ENCODE results near the gene PHPT1. TPM values are rescaled to one million over a fixed set of nuclear protein-coding genes. Genes with fewer than 3 reads are reported as not detected.
A peak's percentile ranks its signal among the peaks of the same experiment; 100 is the strongest.
"Not testable (repeated sequence)": the region's sequence is repeated elsewhere in the genome, so short reads cannot be mapped to it uniquely, and the experiment has no call there.

PHPT1 gene
- total RNA-seq, 2 donors from 2014 or later: 33.8 to 36.2 TPM

DNA sequence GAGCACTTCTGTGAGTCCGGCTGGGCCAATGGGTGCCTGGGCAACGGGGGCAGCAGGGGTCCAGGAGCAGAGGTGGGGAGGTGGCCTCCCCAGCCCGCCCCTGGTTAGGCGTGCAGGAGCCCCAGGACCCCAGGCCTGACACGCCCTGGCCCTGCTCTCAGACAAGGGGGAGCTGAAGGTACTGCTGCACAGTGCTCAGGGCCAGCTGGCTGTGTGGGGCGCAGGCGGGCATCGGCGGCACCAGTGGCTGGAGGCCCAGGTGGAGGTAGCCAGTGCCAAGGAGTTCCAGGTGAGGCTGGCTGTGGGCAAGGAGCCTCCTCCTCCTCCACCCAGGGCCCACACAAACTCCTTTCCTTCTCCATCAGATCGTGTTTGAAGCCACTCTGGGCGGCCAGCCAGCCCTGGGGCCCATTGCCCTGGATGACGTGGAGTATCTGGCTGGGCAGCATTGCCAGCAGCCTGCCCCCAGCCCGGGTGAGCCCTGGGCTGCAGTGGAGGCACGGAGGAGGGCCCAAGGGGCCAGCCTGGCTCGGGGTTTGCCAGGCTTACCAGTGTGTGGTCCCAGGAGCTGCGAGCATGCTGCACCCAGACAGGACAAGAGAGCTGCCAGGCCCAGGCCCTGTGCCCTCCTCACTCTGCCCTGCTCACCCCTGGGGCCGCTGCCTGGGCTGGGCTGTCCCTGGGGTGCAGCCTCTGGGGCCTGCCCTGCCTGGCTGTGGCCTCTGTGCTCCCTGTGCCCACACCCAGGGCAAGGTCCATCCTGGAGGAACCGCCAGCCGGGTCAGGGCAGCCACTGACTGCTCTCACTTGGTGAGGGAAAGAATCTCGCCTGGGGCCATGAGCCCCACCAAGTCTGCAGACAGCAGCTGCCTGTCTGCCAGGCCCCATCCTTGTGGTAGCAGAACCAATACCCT is 9.9 kb downstream of the PHPT1 start:
- H3K9me3 ChIP-seq (ENCODE audit: control insufficient read depth, low read length, poor library complexity, severe bottlenecking): no peaks in the 10 kb centered on the region
- Mint-ChIP-seq H3K27me3 (no peaks in the 10 kb centered on the region), H3K27ac (no peak overlapping the region), H3K36me3 (ENCODE audit: low read depth) (no peaks in the 10 kb centered on the region), H3K4me1 (no peaks in the 10 kb centered on the region), H3K4me3 (no peak overlapping the region)
- DNase-seq (peak in 1 of 3 donors; percentile 3), ATAC-seq (no peak)

DNA sequence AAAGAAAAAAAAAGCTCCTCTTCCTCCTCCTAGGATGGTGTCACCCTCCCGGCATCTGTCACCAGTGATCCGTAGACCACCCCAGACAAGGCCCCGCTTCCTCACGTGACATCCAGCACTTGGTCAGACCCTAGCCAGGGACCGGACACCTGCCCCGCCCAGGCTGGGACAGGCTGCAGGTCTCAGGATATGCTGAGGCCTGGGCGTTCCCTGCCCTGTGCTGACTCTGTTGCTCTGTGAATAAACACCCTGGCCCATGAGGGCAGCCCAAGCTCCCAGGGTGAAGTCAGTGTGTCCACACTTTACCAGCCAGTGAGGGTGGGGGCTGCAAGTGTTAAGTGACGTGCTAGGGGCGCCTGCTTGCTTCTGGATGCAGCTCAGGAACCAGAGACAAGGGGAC is 11.3 kb downstream of the PHPT1 start:
- peak in 1 of 3 donors; percentile 3 for DNase-seq
- no peak for ATAC-seq
- Mint-ChIP-seq H3K27ac (no peak overlapping the region), H3K27me3 (no peaks in the 10 kb centered on the region), H3K36me3 (ENCODE audit: low read depth) (no peaks in the 10 kb centered on the region), H3K4me1 (peaks cover 5% of the 10 kb centered on the region), H3K4me3 (no peak overlapping the region)
- no peaks in the 10 kb centered on the region for H3K9me3 ChIP-seq (ENCODE audit: control insufficient read depth, low read length, poor library complexity, severe bottlenecking)

DNA sequence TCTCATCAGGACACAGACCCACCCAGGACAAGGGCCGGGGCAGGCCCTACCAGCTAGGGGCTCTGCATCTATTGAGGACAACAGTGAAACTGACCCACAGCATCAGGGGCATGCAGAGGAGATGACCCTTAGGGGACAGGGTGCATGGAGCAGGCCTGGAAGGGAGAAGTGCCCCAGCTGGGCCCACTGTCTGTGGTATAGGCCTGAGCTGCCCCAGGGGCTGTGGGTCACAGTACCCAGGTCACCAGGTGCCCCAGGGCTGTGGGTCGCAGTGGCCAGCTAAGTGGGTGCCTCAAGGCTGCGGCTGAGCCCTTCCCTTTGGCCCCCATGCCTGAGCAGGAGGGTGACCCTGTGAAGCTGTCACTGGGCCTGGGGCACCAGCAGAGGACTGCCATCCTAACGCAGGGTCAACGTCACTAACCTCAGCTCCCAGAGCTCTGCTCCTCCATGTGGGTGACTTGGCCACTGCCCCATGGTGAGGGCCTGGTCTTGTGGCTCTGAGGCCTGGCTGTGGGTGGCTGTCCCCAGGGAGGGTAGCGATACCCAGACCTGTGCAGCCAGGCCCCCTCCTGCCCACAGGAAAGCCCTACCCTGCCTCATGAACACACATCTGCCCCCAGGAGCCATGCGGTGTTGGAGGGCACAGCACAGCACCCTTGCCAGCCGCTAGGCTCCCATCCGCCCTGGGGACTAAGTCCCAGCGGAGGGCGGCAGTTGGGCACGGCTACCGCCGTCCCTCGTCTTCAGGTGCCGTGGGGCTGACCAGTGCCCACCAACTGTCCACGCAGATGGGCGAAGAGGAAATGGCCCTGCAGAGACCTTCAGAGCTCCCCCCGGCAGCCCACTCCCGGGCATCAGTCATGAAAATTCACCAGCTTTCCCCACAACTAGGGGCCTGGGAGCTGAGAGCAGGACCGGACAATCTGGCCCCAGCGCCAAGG is 12.0 kb downstream of the PHPT1 start:
- Mint-ChIP-seq H3K27me3 (no peaks in the 10 kb centered on the region), H3K27ac (no peak overlapping the region), H3K4me3 (no peak overlapping the region), H3K4me1 (peaks cover 8% of the 10 kb centered on the region), H3K36me3 (ENCODE audit: low read depth) (no peaks in the 10 kb centered on the region)
- H3K9me3 ChIP-seq (ENCODE audit: control insufficient read depth, low read length, poor library complexity, severe bottlenecking): no peaks in the 10 kb centered on the region
- ATAC-seq (no peak), DNase-seq (peak in 1 of 3 donors; percentile 3)

DNA sequence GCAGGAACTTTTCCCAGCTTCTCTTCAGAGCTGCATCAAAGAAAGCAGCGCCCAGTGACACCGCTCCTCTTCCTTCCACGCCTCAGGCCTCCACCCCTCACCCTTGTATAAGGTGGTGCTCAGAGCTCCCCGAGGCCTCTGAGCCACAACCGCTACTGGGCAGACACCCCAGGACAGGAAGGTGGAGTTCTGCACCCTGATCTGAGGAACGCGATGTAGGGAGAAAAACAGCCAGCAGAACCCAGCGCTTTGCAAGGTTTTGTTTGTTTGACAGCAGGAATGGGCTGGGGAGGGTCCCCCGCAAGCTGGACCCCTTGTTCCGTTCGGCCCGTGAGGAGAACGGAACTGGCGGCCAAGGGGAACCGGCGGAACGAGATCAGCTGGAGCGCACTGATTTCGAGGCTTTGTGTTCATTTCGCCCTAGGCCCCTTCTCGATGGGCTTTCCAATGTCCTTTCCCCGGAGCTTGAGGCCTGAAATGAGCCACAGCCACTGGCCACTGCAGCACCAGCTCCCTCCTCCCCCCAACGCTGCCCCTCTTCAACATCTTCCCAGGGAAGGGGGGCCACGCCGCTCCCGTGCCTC is 12.8 kb downstream of the PHPT1 start:
- no peak overlapping the region for H3K4me3 Mint-ChIP-seq
- no peaks in the 10 kb centered on the region for H3K36me3 Mint-ChIP-seq (ENCODE audit: low read depth)
- H3K4me1 Mint-ChIP-seq: peaks cover 8% of the 10 kb centered on the region
- peak in 1 of 3 donors; percentile 2 for DNase-seq
- H3K27me3 Mint-ChIP-seq: no peaks in the 10 kb centered on the region
- no peaks in the 10 kb centered on the region for H3K9me3 ChIP-seq (ENCODE audit: control insufficient read depth, low read length, poor library complexity, severe bottlenecking)
- H3K27ac Mint-ChIP-seq: no peak overlapping the region
- no peak for ATAC-seq

DNA sequence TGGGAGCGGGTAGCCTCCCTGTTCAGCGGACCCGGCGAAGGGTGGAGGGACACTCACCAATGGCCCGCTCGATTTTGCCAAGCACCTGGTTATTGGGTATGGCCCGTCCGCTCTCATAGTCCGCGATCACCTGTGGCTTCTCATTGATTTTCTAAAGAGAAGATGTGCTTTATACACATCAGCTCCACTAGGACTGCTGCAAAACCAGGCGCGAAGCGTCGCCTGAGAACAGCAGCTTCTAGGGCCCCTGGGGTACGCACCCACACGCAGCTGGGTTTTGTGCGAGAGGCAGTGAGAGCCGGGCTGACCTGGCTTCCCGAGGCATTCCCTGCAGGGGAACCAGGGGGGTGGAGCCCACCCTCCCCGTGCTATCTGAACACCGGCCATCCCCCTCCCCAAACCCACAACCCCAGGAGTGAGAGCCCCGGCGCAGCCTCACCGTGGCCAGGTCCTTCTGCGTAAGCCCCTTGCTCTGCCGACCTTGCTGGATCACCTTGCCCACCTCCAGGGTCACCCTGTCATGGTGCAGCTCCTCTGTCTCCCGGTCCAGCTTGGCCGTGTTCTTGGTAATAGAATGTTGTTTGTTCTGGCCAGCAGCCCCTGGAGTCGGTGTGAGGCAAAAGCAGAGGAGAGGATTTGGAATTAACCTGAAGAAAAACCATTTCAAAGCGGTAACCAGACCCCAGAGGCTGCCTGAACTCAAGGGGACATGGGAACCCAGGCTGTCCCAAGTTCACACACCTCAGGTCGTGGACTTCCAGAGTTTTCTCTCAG is 13.8 kb downstream of the PHPT1 start:
- DNase-seq: no peak

DNA sequence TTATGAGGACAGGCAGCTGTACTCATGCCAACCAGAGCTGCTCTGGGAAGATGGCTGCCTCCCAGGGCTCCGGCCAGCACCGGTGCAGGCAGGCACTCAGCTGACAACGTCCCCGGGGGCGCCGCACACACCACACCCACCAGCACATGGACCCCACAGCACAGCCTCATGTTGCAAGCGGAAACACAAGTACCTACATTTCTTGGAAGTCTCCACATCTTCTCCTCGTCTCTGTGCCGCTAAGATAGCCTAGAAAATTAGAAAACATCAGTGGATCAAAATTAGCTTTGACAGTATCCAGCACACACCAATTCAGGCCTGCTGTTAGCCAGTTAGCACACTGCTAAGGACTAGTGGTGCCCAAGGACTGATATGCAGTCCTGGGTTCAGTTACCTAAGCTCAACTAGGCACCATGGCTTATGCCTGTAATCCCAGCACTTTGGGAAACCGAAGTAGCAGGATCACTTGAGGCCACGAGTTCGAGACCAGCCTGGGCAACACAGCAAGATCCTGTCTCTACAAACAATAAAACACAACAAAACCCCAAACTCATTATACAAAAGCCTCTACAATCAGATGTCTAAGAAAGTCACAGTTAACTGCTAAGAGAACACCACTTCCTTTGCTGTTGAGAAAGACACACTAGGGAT is 14.5 kb downstream of the PHPT1 start:
- peak overlapping the region; percentile 8 for H3K27ac Mint-ChIP-seq
- H3K4me3 Mint-ChIP-seq: no peak overlapping the region
- H3K27me3 Mint-ChIP-seq: no peaks in the 10 kb centered on the region
- peaks cover 8% of the 10 kb centered on the region for H3K4me1 Mint-ChIP-seq
- DNase-seq (no peak), ATAC-seq (no peak)
- no peaks in the 10 kb centered on the region for H3K9me3 ChIP-seq (ENCODE audit: control insufficient read depth, low read length, poor library complexity, severe bottlenecking)
- no peaks in the 10 kb centered on the region for H3K36me3 Mint-ChIP-seq (ENCODE audit: low read depth)

More for the DNA sequence above, 13.8 kb downstream of the PHPT1 start:
- H3K27ac Mint-ChIP-seq: peak overlapping the region; percentile 8
- H3K4me3 Mint-ChIP-seq: no peak overlapping the region
- H3K27me3 Mint-ChIP-seq: no peaks in the 10 kb centered on the region
- H3K36me3 Mint-ChIP-seq (ENCODE audit: low read depth): no peaks in the 10 kb centered on the region
- H3K9me3 ChIP-seq (ENCODE audit: control insufficient read depth, low read length, poor library complexity, severe bottlenecking): no peaks in the 10 kb centered on the region
- H3K4me1 Mint-ChIP-seq: peaks cover 8% of the 10 kb centered on the region
- ATAC-seq: no peak

DNA sequence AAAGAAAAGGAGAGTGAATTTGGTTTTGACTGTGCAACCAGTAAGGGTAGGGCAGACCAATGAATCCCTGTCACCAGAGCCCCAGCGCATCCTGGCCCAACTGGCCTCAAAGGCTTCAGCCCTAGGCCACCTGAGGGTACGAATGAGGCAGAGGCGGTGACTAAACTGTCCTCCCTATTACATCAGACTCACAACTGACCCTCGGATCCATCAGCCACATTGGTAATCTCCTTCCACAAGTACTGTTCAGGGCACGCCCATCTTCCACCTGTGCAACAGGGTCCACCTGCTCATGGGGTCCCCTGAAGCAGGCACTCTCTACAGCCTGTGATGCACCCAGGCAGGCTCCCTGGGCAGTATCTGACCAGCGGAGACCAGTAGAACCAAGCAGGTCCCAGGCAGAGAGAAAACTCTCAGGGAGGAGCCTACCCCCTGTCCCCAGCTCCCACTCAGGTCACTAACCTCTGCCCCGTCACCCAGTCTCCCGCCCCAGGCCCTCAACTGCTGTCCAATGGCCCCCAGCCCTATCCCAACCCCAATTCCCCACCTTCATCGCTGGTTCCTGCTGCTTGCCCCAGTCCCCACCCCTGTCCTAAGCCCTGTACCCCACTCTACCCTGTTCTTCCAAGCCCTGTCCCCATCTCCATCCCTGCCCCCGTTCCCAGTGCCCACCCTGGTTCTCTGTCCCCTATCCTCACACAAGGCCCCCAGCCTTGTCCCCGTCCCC is 16.0 kb downstream of the PHPT1 start:
- no peaks in the 10 kb centered on the region for H3K27me3 Mint-ChIP-seq
- peak overlapping the region; percentile 95 for H3K4me3 Mint-ChIP-seq
- H3K4me1 Mint-ChIP-seq: peaks cover 8% of the 10 kb centered on the region
- H3K36me3 Mint-ChIP-seq (ENCODE audit: low read depth): no peaks in the 10 kb centered on the region
- ATAC-seq (no peak), DNase-seq (no peak)
- no peaks in the 10 kb centered on the region for H3K9me3 ChIP-seq (ENCODE audit: control insufficient read depth, low read length, poor library complexity, severe bottlenecking)
- H3K27ac Mint-ChIP-seq: peak overlapping the region; percentile 84

DNA sequence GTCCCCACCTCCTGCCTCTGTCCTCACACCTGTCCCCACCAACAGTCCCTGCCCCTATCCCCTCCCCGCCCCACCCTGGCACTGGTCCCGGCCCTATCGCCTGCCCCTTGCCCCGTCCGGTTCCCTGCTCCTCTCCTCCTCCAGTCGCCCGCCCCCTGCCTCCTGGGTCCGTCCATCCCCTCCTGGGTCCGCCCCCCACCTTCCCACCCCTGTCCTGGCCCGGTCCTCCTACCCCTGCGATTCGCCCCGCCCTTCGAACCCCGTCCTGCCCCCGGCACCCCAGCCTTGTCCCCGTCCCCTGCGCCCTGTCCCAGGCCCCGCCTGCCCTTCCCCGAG is 16.5 kb downstream of the PHPT1 start:
- no peak for DNase-seq
- ATAC-seq: peak; percentile 10
- Mint-ChIP-seq H3K4me3 (peak overlapping the region; percentile 95), H3K27me3 (no peaks in the 10 kb centered on the region), H3K4me1 (peaks cover 8% of the 10 kb centered on the region), H3K27ac (peak overlapping the region; percentile 84), H3K36me3 (ENCODE audit: low read depth) (no peaks in the 10 kb centered on the region)
- no peaks in the 10 kb centered on the region for H3K9me3 ChIP-seq (ENCODE audit: control insufficient read depth, low read length, poor library complexity, severe bottlenecking)

DNA sequence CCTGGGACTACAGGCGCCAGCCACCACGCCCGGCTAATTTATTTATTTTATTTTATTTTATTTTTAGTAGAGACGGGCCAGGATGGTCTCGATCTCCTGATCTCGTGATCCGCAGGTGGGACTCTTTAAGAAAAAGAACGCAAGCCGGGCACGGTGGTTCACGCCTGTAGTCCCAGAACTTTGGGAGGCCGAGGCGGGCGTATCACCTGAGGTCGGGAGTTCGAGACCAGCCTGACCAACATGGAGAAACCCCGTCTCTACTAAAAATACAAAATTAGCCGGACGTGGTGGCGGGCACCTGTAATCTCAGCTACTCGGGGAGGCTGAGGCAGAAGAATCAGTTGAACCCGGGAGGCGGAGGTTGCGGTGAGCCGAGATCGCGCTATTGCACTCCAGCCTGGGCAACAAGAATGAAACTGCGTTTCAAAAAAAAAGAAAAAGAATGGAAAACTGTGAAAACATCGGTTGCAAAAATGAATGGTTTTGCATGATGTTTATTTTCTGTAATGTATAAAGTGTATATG is 17.8 kb downstream of the PHPT1 start:
- not testable (repeated sequence) for H3K27ac Mint-ChIP-seq; H3K4me1 Mint-ChIP-seq; ATAC-seq; H3K9me3 ChIP-seq (ENCODE audit: control insufficient read depth, low read length, poor library complexity, severe bottlenecking); H3K36me3 Mint-ChIP-seq (ENCODE audit: low read depth); DNase-seq; H3K27me3 Mint-ChIP-seq
- H3K4me3 Mint-ChIP-seq: peak overlapping the region; percentile 70

DNA sequence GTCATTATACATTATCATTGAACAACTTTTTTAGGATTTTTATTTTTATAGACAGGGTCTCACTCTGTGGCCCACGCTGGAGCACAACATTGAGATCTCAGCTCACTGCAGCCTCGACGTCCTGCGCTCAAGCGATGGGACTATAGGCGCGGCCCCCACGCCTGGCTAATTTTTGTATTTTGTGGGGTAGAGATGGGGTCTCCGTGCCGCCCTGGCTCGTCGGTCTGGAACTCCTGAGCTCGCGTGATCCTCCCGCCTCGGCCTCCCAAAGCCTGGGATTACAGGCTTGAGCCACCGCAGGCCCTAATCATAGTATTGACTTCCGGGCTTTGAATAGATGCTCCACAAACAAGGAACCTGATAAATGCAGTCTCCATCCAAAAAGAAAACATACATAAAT is 18.3 kb downstream of the PHPT1 start:
- Mint-ChIP-seq H3K36me3 (ENCODE audit: low read depth) (no peaks in the 10 kb centered on the region), H3K27ac (peak overlapping the region; percentile 21), H3K4me1 (peaks cover 8% of the 10 kb centered on the region), H3K4me3 (peak overlapping the region; percentile 52), H3K27me3 (no peaks in the 10 kb centered on the region)
- DNase-seq (no peak), ATAC-seq (no peak)
- H3K9me3 ChIP-seq (ENCODE audit: control insufficient read depth, low read length, poor library complexity, severe bottlenecking): no peaks in the 10 kb centered on the region

DNA sequence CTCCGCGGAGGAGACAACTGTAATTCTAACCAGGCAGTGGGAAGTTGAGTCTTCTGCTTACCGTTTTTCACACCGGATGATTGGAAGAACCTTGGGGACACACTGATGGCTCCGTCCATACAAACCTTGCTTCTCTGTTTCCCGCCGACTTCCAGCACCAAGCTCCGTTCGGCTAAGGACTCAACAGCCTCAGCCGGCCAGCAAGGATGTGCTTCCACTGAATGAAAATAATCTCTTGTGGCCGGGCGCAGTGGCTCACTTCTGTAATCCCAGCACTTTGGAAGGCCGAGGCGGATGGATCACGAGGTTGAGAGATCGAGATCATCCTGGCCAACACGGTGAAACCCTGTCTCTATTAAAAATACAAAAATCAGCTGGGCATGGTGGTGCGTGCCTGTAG is 18.7 kb downstream of the PHPT1 start:
- H3K36me3 Mint-ChIP-seq (ENCODE audit: low read depth): no peaks in the 10 kb centered on the region
- H3K9me3 ChIP-seq (ENCODE audit: control insufficient read depth, low read length, poor library complexity, severe bottlenecking): no peaks in the 10 kb centered on the region
- ATAC-seq (no peak), DNase-seq (no peak)
- H3K27ac Mint-ChIP-seq: peak overlapping the region; percentile 21
- peaks cover 8% of the 10 kb centered on the region for H3K4me1 Mint-ChIP-seq
- no peaks in the 10 kb centered on the region for H3K27me3 Mint-ChIP-seq
- peak overlapping the region; percentile 52 for H3K4me3 Mint-ChIP-seq

Measured in T-helper 17 cell (primary cell).